Activated CD4-positive, alpha-beta T cell treated with anti-CD3 and anti-CD28 coated beads, Interleukin-2, amount 50 U/mL, for 1 hour (primary cell): ENCODE data around the gene WDR5.

Experiments used
- DNase-seq: peaks from one replicate; pipeline ENCODE4 v3.0.0-alpha.2; 2020

The WDR5 gene

DNA sequence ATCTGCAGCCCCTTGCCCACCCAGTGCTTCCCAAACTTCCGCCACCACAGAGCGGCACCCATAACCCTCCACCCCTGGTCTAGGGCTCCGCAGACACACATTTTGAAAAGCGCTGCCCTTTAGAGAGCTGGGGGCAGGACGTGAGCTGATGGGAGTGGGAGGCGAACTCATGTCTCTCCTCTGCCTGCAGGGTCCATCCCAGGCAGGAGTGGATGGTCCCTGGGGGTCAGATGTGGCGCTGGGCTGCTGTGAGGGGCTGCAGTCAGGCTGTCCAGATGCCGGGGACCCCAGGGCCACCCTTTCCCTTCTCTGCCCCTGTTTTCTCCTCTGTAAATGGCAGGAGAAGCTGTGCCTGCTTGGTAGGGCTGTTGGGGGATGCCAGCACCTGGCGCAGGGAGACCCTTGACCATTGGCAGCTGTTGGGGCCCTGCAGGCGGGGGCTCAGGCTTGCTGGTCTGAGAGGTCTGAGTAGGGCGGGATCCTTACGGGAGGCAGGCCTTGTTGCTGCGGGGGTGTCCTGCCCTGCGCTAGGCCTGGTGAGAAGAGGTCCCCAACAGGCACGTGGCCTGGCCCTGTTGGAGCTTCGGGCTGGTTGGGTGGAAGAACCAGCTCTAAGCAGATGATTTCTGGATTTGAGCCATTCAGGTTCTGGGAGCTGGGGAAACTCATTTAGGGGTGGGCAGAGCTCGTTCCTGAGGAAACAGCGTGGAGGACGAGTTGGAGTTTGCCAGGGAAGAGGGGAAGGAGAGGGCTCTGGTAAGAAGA lies 38.8 kb downstream of the WDR5 start:
- no peak for DNase-seq

DNA sequence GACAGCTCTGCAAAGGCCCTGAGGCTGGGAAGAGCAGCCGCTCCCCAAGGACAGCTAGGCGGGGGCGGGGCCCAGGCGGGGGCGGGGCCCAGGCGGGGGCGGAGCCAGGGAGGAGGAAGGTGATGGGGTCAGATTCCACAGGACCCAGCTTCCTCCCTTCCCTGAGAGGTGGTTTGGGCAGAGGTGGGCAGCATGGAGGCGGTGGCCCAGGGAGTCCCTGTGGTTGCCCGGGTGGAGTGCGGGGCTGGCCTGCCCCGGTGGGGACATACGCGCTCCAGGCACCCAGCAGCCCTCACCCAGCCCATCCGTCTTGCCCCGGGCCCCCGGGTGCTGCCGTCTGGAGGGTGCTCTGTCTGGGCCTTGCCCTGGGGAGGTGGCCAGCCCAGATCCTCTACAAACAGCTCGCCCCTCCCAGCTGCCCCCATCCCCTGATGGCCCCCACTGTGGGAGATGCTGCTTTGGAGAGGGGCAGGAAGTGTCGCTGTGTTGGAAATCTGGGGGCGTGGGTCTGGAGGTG lies 39.5 kb downstream of the WDR5 start:
- no peak for DNase-seq

DNA sequence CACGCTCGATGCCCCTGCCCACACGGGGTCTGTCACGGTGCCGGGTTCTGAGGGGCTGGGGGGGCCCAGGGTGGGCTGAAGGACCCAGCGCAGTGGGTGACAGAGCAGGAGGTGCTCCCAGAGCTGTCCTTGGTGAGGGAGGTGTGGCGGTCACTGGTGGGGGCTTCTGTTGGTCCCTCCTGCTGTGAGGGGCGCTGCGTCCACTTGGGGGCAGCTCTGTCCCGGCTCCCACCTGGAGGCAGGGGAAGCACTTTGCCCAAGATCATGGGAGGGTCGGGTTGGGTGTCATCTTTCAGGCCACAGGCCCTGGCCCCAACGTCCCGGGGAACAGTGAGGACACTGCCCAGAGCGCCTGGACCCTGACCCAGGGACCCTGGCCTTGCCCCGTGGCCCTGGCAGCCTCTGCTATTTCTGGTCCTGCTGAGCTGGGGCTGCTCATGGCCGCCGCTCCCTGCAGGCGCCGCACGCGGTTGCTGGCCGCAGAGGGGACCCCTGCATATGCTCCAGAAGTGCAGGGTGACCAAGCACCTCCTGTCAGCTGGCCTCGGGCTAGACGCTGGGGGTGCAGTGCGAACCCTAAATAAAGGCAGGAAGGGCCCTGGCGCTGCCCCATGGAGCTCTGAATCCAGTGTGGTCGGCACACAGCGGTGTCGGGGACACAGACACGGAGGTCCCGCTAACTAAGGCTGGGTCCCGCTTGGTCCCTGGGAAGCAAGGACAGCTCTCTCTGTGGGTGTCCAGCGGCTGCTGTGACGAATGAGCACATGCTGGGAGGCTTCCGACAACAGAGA lies 40.1 kb downstream of the WDR5 start:
- no peak for DNase-seq

DNA sequence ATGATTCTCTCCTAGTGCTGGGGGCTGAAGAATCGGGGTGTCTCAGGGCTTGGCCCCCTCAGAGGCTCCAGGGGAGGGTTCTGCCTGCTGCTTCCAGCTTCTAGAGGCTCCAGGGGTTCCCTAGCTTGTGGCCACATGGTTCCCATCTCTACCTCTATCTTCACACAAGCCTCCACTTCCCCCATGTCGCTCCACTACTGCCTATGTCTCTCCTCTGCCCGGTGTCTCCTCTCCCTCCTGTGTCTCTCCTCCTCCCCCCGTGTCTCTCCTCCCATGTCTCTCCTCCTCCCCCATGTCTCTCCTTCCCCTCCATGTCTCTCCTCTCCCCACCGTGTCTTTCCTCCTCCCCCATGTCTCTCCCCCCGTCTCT lies 40.7 kb downstream of the WDR5 start:
- no peak for DNase-seq

DNA sequence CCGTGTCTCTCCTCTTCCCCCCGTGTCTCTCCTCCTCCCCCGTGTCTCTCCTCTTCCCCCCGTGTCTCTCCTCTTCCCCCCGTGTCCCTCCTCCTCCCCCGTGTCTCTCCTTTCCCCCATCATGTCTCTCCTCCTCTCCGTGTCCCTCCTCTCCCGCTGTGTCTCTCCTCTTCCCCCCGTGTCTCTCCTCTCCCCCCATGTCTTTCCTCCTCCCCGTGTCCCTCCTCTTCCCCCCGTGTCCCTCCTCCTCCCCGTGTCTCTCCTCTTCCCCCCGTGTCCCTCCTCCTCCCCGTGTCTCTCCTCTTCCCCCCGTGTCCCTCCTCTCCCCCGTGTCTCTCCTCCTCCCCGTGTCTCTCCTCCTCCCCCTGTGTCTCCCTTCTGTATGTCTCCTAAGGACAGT lies 41.3 kb downstream of the WDR5 start:
- DNase-seq, result no peak

DNA sequence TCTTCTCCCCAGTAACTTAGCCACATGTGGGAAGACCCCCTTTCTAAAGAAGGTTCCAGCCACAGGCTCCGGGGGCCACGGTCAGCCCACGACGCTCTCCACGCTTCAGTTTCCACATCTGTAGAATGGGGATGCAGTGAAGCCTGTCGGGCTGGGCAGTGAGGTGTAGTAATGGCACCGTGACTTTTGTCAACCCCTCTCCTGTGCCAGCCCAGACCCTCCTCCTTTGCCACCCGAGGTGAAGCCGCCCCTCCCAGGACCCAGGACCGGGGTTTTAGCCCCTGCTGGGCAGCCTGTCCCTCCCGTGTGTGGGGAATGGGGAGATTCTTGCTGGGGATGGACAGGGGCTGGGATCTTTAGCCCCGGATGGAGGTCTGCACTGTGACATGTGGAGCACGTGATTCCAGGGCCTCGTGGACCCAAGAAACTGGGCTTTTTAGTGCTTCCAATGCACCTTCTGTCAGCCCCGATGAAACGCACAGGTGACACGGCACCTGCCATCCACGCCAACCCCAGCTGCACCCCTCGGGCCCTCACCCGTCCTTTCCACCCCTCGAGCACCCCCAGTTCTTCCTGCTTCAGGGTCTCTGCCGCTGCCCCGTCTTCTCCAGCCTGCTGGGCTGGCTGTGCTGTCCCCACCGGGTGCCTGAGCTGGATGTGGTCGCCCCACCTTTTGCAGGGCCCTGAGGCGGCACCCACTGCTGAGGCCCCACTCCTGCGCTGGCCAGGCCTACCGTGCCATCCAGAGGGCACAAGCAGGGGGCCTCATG lies 41.9 kb downstream of the WDR5 start:
- no peak for DNase-seq

DNA sequence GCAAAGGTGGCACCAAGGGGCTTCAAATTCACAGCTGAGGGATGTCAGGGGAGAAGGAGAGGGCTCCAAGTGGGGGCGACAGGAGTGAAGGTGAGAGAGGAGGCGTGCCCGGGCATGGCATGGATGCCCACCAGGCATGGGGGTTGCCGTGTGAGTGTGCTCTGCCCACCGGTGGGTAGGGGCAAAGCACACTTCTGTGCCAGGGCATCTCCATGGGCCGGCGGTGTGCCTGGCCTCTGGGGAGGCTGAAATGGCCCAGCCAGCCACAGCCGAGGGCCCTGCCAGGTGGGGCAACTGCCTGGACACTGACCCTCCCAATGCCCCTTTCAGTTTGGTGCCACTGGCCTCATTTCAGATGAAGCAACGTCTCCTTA lies 42.5 kb downstream of the WDR5 start:
- no peak for DNase-seq

DNA sequence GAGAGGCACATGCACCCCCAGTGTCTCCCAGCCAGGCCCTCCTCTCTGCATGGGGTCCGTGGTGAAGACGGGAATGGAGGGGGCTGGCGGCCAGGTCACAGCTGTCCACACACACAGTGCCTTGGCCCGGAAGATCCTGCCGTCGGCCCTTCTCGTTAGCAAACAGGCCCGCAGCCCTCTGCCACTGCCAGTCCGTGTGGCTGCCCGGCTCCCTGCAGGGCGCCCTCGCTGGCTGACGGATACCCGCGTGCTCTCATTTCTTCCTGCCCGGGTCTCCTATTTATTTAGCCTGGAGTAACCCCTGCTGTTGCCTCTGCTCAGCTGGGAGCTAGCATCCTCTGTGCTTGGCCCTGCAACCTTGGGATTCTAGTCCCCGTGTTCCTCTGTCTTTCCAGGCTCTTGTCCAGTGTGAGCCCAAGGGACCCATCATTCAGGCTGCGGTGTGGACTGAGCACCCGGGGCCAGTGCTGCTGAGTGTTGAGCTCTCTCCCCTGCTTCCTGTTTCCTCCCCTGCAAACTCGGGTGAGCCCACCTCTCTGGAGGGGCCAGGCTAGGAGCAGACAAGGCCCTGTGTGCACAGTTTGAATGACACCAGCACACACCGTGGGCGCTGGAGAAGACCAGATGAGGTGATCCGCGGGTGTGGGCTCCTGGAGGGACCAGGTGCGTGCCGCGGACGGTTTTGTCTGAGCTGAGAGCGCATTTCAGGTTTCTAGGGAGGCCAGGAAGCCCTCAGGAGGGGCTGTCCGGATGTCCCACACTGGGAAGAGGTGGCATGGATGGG lies 43.1 kb downstream of the WDR5 start:
- DNase-seq, result no peak

DNA sequence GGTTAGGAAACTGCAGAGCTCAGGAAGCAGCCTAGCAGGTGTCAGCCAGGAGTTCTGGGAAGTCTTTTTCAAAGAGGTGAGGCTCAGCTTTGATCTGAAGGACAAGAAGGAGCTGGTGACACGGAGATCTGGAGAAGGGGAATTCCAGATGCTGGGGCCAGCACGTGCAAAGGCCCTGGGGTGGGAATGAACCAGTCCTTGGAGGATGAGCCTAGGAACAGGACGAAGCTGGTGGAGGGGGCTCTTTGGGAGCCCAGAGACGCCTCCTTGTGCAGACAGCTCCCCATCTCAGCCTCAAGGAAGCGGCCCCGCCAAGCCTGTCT lies 43.7 kb downstream of the WDR5 start:
- DNase-seq, result no peak

DNA sequence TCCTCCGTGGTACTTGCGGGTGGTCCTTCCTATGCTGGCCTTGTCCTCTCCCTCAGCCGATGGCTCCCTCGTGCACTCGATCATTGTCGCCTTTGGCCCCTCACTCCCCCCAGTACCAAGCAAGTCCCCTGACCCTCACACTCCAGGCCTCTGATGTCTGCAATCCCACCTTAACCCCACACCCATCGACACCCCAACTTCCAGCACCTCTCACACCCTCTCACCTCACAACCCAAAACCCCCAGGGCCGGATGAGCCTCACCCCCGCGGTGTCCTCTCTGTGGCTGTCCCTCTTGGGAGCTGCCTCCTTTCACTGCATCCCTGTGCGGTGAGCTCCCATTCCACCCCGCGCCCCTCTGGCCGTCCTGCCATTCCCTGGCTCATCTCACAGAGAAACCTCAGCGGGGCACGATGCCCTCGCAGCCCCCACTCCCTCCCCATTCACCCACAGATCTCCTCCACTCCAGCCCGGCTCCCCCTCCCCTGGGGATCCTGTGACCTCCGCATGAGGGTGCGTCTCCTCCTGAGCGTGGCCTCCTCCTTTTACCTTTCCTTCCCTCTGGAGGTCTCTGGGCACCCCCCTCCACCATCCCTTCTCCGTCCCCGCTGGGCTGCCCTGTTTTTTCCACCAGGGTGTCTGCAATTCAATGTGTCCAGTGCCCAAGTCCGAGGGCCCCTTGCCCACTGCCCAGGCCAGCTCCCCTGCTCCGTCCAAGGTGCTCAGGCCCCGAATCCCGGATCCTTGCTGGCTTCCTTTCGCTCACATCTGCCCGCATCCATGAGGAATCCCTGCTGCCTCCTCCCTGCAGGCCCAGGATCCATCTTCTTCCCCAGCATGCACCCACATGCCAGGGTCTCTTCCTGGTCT lies 44.3 kb downstream of the WDR5 start:
- DNase-seq, result no peak

DNA sequence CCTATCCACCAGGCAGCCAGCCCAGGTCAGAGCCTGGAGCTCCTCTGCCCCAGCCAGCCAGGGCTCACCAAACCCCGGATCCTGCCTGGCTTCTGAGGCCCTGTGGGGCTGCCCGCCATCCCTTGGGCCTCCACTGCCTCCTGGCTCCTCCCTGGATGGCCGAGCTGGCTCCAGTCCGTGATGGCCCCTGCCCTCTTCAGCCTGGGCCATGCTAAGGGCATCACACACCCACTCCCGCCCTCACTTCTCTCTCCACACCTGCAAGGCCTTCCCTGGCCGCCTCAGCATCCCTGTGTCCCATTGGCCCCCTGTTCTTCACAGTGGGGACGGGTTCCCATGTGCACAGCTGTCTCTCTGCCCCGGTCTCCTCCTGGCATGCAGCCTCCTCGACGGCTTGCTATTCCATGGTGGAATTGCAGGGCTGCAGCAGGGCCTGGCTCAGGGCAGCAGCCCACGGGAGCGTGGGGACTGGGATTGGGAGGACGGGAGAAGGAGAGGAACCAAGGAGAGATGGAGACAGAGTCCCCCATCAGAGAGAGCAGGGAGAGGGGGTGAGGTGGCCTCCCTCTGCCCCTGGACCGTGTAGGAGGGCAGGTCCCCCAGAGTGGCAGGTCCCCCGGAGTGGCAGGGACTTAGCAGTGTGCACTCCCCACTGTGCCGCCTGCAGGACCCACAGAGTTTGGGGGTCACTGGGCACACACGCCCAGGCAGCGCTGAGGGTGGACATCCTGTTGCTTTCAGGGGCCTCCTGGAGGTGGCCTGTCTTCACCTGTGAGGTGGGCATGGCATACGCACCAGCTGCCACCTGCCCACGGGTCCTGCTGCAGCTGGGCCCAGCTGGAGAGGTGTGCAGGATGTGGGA lies 45.1 kb downstream of the WDR5 start:
- no peak for DNase-seq

DNA sequence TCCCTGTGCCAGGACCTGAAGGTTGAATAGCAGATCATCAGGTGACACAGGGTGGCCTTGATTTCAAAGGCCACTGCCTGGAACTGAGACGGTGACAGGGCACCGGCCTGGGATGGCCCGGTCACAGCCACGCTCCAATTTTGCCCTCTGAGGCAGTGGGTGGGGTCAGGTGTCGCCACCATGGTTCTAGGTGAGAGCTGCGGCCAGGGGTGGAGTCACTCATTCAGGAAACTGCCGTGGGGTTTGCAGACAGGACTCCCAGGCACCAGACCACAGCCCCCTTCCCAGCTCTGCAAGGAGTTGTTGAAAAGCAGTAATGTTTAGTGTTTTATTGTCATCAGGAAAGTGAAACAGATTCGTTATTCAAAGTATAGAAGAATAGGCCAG lies 45.8 kb downstream of the WDR5 start:
- no peak for DNase-seq

DNA sequence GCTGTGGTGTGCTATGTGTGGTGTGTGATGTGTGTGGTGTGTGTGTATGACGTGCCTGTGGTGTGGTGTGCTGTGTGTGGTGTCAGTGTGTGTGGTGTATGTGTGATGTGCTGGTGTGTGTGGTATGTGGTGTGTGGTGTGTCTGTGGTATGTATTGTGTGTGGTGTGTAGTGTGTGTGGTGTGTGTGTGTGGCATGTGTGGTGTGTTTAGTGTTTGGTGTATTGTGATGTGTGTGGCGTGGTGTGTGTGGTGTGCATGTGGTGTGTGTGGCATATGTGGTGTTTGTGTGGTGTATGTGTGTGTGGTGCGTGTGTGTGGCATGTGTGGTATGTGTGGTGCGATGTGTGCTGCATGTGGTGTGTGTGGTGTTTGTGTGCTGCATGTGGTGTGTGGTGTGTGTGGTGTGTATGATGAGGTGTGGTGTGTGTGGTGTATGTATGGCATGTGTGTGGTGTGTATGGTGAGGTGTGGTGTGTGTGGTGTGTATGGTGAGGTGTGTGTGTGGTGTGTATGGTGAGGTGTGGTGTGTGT lies 46.7 kb downstream of the WDR5 start:
- DNase-seq, result no peak

DNA sequence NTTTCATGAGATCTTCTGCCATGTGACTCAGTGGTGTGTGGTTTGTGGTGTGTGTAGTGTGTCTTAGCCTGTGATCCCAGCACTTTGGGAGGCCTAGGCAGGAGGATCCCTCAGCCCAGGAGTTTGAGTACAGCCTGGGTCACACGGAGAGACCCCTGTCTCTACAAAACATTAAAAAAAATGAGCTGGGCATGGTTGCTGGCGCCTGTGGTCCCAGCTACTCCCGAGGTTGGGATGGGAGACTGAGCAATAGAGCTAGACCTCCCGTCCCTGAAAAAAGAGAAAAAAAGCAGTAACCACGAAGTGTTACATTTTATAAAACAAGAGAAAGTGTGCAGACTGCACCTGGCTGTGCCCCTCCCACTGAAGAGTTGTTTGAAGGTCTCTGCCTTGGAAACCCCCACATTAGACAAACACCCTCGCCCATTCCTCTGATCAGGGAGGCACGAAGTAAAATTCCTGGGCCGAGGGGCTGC lies 49.7 kb downstream of the WDR5 start:
- DNase-seq, result no peak

DNA sequence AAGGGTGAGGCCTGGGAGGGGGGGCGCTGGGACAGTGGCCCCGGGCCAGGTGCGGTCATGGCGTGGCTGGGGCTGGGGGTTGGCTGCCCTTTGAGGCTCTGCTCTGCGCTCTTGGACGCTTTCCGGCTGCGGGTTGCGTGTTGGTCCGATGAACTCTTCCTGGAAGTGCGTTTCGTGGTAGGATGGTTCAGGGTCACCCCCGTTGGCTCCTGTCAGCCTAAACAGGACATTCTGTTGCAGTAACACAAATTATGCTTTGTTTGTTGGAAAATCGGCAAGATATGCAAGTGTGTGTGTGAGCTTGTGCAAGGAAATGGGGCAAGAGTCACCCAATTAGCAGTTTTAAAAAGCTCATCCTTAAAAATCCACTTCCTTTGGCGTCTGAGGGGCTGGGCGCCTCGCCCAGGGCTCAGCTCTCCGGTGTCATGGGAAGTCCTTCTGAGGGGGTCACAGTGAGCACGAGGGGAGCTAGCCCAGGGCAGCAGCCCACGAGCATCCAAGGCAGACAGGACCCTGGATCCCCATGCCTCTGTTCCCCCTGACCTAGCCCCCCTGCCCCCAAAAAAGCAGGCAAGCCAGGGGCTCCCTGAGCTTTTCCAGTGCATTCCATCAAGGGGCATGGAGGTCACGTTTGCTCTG lies 50.7 kb downstream of the WDR5 start:
- DNase-seq, result no peak

DNA sequence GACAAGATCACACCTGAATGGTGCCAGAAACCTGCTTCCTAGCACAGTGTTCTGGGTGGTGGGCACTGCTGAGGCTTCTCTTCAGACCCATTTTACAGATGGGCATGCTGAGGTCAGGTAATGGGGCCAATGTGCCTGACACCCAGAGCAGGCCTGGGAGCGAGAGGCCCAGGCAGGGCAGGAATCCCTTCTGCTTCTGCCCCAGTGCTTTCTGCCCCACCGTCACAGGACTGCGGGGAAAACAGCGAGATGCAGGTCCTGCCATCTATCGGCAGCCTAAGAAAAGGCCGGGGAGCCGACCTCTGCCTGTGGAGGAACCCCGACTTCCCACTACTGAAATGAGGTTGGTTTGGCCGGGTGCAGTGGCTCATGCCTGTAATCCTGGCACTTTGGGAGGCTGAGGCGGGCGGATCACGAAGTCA lies 51.2 kb downstream of the WDR5 start:
- no peak for DNase-seq

DNA sequence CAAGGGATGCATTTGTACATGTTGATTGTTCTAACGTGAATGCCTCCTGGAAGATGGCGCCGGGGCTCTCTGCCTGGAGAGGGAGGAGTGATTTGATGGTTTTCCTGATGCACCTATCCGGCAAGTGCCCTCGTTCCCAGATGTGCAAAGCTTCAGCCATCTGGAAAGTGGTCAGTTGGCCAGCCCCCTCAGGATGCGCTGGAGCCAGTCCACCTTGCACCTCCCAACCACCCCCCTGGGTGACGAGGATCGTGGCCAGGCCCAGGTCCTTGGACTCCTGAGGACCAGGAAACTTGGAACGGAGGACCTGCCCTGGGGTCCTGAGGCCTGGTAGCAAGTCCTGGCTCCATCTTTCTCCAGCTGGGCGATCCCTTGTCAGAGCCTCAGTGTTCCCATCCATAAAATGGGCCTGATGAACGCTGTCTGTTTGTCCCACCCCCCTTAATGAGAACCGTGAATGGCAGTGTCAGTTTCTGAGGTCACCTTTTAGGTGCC lies 52.1 kb downstream of the WDR5 start:
- DNase-seq, result no peak

DNA sequence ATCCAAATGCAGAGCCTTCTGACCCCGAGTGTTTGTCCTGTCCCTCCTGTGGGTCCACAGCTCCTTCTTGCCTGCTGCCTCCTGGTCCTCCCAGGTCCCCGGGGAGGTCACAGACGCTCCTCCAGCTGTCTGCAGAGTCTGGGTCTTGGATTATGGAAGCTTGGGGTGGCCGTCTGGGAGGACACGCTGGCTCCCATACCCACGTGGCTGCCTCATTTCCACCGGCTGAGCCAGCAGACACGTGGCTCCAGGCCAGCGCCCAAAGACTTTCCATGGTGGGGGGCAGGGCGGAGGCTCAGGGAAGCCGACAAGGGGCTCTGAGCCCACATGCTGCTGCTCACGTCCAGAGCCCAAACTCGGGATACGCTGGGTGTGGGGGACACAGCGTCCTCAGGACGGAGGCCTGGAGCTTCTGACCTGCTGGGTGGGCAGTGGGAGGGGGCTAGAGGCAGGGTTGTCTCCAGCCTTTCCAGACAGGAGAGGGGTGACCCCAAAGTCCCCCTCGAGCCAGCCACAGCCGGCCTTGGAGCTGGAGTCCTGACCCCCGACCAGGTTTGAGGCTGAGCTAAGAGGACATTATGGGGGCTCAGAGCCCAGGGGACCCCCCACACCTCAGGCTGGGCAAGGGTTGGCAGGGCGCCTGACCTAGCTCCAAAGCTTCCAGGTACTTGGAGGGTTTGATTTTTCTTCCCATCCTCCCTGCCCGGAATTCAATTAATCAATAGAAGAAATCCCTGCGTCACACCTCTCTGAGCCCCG lies 52.7 kb downstream of the WDR5 start:
- DNase-seq, result no peak

DNA sequence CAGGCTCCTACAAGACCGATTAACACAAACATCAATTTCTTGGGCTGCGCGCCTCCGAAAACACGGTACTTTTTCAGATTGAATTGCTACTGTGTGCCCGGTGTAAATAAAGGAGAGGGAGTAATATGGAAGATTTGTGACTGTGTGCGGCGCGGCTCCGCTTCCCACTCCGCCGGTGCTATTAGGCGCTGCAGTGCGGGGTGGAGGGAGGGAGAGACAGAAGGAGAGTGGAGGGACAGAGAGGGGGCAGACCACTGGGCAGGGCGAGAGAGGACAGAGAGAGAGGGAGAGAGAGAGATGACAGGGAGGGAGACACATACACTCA lies 53.2 kb downstream of the WDR5 start:
- DNase-seq, result no peak
